Measurements from ENCODE around the gene CHCHD1.

The CHCHD1 gene

DNA sequence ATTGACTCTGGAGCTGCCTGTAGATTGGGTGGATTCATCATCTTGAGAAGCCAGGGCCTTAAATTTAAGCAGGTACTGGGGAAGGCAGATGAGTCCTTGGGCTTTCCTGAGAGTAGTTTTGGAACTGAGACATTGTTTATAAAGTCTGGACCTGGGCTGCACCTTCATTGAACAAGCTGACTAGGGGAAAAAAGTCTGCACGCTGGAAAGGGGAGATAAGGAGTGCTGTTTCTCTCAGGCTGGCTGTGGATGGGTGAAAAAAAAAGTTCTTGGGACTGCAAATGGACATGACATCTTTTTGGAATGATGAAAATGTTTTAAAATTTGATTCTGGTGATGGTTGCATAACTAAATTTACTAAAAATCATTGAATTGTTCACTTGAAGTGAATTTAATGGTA, 25.7 kb upstream of the CHCHD1 start:
- TF ChIP-seq, protein P1, sequence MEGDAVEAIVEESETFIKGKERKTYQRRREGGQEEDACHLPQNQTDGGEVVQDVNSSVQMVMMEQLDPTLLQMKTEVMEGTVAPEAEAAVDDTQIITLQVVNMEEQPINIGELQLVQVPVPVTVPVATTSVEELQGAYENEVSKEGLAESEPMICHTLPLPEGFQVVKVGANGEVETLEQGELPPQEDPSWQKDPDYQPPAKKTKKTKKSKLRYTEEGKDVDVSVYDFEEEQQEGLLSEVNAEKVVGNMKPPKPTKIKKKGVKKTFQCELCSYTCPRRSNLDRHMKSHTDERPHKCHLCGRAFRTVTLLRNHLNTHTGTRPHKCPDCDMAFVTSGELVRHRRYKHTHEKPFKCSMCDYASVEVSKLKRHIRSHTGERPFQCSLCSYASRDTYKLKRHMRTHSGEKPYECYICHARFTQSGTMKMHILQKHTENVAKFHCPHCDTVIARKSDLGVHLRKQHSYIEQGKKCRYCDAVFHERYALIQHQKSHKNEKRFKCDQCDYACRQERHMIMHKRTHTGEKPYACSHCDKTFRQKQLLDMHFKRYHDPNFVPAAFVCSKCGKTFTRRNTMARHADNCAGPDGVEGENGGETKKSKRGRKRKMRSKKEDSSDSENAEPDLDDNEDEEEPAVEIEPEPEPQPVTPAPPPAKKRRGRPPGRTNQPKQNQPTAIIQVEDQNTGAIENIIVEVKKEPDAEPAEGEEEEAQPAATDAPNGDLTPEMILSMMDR (IDR thresholded peaks at IDR 0.05; ENCODE audit: low read depth, low read length): no peak
- H3K4me3 ChIP-seq (replicated peaks in 1 of 2; ENCODE audit: low read depth in 2 of 2, low read length in 2 of 2): no peak overlapping the region
- no peak for DNase-seq (ENCODE audit: low read depth in 2 of 2)

DNA sequence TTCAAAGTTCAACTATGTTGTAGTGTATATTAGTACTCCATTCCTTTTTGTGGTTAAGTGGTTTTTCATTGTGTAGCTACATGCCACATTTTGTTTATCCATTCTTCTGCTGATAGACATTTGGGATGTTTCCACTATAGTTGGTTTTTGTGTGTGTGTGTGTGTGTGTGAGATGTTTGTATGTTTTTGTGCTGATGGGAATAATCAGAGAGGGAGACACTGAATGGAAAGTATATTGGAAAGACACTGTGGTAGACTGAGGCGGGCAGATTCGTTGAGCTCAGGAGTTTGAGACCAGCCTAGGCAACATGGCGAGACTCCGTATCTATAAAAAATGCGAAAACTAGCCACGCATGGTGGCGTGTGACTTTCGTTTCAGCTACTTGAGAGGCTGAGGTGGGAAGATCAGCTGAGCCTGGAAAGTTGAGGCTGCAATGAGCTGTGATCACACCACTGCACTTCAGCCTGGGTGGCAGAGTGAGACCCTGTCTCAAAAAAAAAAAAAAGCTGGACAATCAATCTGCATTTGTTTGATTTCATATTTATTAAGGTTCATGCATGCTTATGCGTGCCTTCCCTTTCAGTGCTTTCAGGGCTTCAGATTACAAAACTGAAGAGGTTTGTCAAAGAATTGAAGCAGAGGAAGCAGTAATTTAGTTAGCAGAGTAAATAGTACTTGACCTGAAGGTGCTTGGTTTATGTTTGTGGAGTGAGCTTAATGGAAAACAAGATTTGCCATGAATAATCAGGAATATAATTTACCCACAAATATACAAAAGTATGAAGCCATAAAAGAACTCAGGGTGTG, 22.9 kb upstream of the CHCHD1 start:
- no peak overlapping the region for H3K4me3 ChIP-seq (replicated peaks in 1 of 2; ENCODE audit: low read depth in 2 of 2, low read length in 2 of 2)
- DNase-seq (ENCODE audit: low read depth in 2 of 2): no peak
- TF ChIP-seq, protein P1 (IDR thresholded peaks at IDR 0.05; ENCODE audit: low read depth, low read length): no peak

DNA sequence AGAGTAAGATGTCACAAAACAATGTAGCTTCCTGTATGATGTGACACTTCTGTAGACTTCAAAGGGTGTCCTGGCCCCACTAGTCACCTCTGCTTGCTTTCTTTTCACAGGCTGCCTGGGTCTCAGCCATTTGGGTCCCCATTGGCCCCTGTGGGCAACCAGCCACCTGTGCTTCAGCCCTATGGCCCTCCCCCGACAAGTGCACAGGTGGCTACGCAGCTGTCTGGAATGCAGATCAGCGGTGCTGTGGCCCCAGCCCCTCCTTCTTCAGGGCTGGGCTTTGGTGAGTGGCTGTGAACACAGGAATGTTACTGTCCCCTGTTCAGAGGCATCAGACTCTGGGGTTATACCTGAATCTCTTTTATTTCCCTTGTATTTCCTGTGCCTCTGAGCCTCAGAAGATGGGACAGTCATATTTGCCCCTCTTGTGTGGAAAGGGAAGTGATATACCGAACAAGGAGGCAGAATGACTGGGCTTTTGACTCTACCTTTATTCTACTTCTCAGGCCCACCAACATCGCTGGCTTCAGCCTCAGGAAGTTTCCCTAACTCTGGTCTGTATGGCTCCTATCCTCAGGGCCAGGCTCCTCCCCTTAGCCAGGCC, 22.2 kb upstream of the CHCHD1 start:
- DNase-seq (ENCODE audit: low read depth in 2 of 2): no peak
- H3K4me3 ChIP-seq (replicated peaks in 1 of 2; ENCODE audit: low read depth in 2 of 2, low read length in 2 of 2): no peak overlapping the region
- TF ChIP-seq, protein P1 (IDR thresholded peaks at IDR 0.05; ENCODE audit: low read depth, low read length): no peak

DNA sequence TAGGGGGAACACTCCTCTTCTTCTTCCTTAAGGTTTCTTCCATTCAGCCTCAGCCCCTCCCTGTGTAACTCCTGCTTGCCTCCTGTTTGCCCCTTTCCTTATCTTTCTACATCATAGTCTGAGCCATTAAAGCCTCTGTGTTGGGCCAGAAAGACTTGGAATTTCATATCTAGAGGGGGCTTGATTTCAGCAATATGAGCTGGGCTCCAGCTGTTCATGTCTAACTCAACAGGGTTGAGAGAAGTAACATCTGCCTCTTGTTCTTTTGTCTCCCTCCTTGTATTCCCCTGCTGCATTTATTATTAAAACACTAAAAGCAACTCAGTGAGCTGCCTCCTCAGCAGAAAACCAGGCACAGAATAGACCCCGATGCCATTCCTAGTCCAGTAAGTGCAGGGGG, 20.1 kb upstream of the CHCHD1 start:
- TF ChIP-seq, protein P1 (IDR thresholded peaks at IDR 0.05; ENCODE audit: low read depth, low read length): no peak
- no peak overlapping the region for H3K4me3 ChIP-seq (replicated peaks in 1 of 2; ENCODE audit: low read depth in 2 of 2, low read length in 2 of 2)
- no peak for DNase-seq (ENCODE audit: low read depth in 2 of 2)

DNA sequence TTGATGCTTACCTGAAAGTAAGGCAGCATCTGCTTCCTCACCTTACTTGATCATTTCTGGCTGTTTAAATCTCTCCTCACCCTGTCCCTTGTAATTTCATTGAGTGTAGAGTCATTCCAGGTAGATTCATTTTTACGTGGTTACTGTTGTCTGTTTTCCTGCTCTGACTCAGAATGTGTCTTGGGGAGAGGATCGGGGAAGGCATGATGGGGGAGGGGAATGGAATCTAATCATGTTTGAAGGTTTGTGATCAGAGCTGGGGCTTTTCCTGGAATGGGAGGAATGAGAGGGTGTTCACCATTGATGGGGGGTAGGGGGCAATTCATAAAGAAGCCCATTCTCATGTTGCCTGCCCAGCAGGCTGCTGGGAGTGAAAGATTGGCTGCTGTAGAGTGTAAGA, 18.9 kb upstream of the CHCHD1 start:
- DNase-seq (ENCODE audit: low read depth in 2 of 2): peak in 1 of 2 donors; percentile 53
- no peak overlapping the region for H3K4me3 ChIP-seq (replicated peaks in 1 of 2; ENCODE audit: low read depth in 2 of 2, low read length in 2 of 2)

DNA sequence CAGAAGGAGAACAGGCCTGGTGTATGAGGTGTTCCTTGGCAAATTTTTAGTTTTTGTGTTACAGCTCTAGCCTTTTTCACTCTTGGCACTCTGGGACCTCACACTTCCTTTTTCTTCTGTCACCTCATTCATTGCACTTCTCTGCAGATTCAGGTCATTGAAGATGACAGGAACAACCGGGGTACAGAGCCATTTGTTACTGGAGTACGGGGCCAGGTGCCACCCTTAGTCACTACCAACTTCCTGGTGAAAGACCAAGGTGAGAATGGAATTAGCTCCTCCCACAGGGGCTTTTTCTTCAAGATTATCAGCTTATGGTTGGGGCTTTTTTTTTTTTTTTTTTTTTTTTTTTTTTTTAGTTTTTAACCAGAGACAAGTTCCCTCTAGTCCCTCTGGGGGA, 18.5 kb upstream of the CHCHD1 start:
- no peak overlapping the region for H3K4me3 ChIP-seq (replicated peaks in 1 of 2; ENCODE audit: low read depth in 2 of 2, low read length in 2 of 2)
- DNase-seq (ENCODE audit: low read depth in 2 of 2): no peak
- TF ChIP-seq, protein P1 (IDR thresholded peaks at IDR 0.05; ENCODE audit: low read depth, low read length): no peak

More for the DNA sequence above, 18.9 kb upstream of the CHCHD1 start:
- TF ChIP-seq, protein P1 (IDR thresholded peaks at IDR 0.05; ENCODE audit: low read depth, low read length): no peak

Measured in cardiac fibroblast (primary cell).